ENCODE measurements around the gene EPN1.

DNA sequence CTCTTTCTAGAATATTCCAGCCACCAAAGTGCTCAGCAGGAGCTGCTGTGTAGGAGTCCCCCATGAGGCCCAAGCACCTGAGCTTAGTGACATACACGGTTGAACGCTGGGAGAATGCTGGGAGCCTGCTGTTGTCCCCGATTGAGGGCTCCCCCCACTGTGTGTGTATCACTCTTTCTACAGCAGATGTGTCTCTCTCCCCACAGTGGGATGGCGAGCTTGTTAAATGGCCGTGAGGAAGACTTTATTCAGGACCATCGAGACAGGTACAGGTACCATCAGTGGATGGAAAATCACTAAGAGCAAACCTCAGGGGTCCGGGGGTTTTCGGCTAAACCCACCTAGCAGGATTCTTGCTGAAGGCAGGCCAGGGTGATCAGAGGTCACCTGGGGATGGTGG is 22.7 kb downstream of the EPN1 start:
- TF ChIP-seq, protein P1, sequence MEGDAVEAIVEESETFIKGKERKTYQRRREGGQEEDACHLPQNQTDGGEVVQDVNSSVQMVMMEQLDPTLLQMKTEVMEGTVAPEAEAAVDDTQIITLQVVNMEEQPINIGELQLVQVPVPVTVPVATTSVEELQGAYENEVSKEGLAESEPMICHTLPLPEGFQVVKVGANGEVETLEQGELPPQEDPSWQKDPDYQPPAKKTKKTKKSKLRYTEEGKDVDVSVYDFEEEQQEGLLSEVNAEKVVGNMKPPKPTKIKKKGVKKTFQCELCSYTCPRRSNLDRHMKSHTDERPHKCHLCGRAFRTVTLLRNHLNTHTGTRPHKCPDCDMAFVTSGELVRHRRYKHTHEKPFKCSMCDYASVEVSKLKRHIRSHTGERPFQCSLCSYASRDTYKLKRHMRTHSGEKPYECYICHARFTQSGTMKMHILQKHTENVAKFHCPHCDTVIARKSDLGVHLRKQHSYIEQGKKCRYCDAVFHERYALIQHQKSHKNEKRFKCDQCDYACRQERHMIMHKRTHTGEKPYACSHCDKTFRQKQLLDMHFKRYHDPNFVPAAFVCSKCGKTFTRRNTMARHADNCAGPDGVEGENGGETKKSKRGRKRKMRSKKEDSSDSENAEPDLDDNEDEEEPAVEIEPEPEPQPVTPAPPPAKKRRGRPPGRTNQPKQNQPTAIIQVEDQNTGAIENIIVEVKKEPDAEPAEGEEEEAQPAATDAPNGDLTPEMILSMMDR (IDR thresholded peaks at IDR 0.05), result no peak
- no peak for TF ChIP-seq POLR2A (IDR thresholded peaks at IDR 0.05)

Data from heart left ventricle (tissue), 13 donors.